Right lobe of liver (tissue), 6 donors: ENCODE measurements around the gene ERC1. TPM values are rescaled to one million over a fixed set of nuclear protein-coding genes. Genes with fewer than 3 reads are reported as not detected.
"Not testable (repeated sequence)": the region's sequence is repeated elsewhere in the genome, so short reads cannot be mapped to it uniquely, and the experiment has no call there.

Source experiments
- ATAC-seq, 4 donors: fragments of 200-7000 bp; cut with Tn5 transposase; one replicate each; pipeline ENCODE4 v1.9.1; 2020; ENCODE audit warnings: mild to moderate bottlenecking in 4 of 4, moderate library complexity in 4 of 4
- DNase-seq, 3 donors: peaks; one replicate each; pipeline ENCODE4 v3.0.0-alpha.2; 2020
- H3K27ac ChIP-seq, 3 donors: fragments of 200-600 bp; one replicate each; pipeline ENCODE4 v1.8.0; 2022
- H3K27me3 ChIP-seq, 2 donors: fragments of 200-600 bp; one replicate each; pipeline ENCODE4 v1.8.0; 2022
- H3K36me3 ChIP-seq, 4 donors: fragments of 200-600 bp; sonication (generic) in 1 of 4; one replicate each; pipeline versions ENCODE4 v1.5.1 to v1.8.0; 2017 to 2022; ENCODE audit warnings: control low read depth in 1 of 4
- H3K4me1 ChIP-seq, 4 donors: fragments of 200-600 bp; sonication (generic) in 1 of 4; one replicate each; pipeline versions ENCODE4 v1.5.1 to v1.8.0; 2017 to 2022; ENCODE audit warnings: control low read depth in 1 of 4
- H3K4me3 ChIP-seq, 3 donors: fragments of 200-600 bp; one replicate each; pipeline ENCODE4 v1.8.0; 2022
- H3K9me3 ChIP-seq, 4 donors: fragments of 200-600 bp; sonication (generic) in 1 of 4; one replicate each; pipeline versions ENCODE4 v1.5.1 to v1.8.0; 2017 to 2022; ENCODE audit warnings: control low read depth in 1 of 4
- CTCF ChIP-seq, 4 donors: fragments of 200-600 bp in 3 of 4; fragments of 450-650 bp in 1 of 4; IDR thresholded peaks; one replicate each; pipeline versions ENCODE4 v1.5.1 to v1.8.0; 2016 to 2022; ENCODE audit warnings: antibody characterized with exemption in 4 of 4, mild to moderate bottlenecking in 2 of 4
- POLR2A ChIP-seq: fragments of 450-650 bp; IDR thresholded peaks from one replicate; pipeline ENCODE4 v1.6.1; 2017; ENCODE audit warnings: antibody characterized with exemption, mild to moderate bottlenecking
- WGBS: methylation state at CpG from one replicate; pipeline ENCODE4 v1.1.6; 2018; ENCODE audit warnings: low coverage, low lambda C conversion rate; ENCODE audit not compliant: insufficient coverage; ENCODE audit errors: missing lambda C conversion rate; 5-methylcytosine and 5-hydroxymethylcytosine counted together
- intact Hi-C, 2 donors: fragments of 100-400 bp; cut with DNase I; formaldehyde crosslinking; loops; one replicate each; pipeline versions ENCODE4 v1.11.2 to v1.14.1; 2022
- total RNA-seq, 6 experiments: library from RNA; depleted of rRNA in 2 of 6; stranded (reverse); fragments of >200 nt in 2 of 6; fragmentation: NEBNext Ultra II Directional in 3 of 6; extraction: Animal tissue kit (Norgen Biotek cat#: 25700) in 3 of 6; gene quantifications; one replicate each; pipeline versions ENCODE4 v1.1.0 to v1.2.4, GENCODE V29; 2016 to 2023
- donor health status: DM: no; HTN: yes; CAD: no.
- donor health status: DM: no; HTN: no; CAD: no.
- donor health status: DM: no; HTN: no; CAD: no.
- donor health status: DM: no; HTN: yes; CAD: no.
- donor health status: DM: no; HTN: yes; CAD: no.

The ERC1 gene
- total RNA-seq, 6 experiments from 2014 or later: 24.8 to 30.8 (median 28.6) TPM

DNA sequence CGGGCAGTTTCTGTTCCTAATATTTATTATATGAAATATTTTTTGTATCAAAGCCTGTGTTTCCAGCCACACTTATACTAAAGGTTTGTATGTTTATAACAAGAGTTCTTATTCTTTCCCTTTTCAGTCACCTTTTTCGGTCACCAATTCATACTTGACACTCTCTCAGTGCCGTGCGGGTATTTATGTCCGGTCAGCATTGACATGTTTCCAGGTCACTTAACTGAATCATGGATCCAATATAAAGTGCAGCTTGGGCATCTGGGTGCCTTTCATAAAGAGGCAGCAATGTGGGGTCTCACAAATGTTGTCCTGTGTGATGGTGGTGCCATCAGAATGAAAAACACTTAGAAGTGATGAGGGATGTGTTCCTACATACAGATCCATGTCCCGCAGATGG lies 141.3 kb downstream of the ERC1 start:
- Histone ChIP-seq H3K9me3 (no peaks in the 10 kb centered on the region), H3K4me1 (peaks cover 0 to 37% (median 11%) of the 10 kb centered on the region in 4 donors), H3K4me3 (no peak overlapping the region), H3K36me3 (no peaks in the 10 kb centered on the region), H3K27ac (peak overlapping the region in 2 of 3 donors; percentile 59 to 60), H3K27me3 (no peaks in the 10 kb centered on the region)
- WGBS: 22% methylated on average over 6 of the region's 6 CpGs
- no peak for TF ChIP-seq CTCF (IDR thresholded peaks at IDR 0.05)
- no peak for TF ChIP-seq POLR2A
- DNase-seq: no peak
- ATAC-seq: peak in 1 of 4 donors; percentile 6
- intact Hi-C loops: no loop called here

DNA sequence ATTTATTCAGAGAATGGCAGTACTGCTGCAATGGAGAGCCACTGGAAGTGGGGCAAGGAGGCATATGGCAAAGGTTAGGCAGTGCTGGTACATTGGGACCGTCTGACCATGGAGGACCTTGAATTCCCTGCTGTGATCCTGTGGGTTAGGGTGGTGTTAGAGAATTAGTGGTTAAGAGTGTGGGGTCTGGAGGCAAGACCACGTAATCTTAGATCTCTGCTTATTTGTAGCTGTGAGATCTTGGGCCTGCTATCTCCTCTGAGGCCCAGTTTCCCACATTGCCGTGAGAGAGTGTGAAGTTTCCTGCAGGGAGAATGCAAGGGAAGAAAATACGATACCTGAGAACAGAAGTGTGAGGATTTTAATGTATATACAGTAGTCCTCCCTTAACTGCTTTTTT lies 147.7 kb downstream of the ERC1 start:
- WGBS: 93% methylated on average over 4 of the region's 4 CpGs
- DNase-seq (no peak), ATAC-seq (no peak)
- no peaks in the 10 kb centered on the region for H3K9me3 ChIP-seq
- intact Hi-C loops: no loop called here
- H3K27ac ChIP-seq: no peak overlapping the region
- no peaks in the 10 kb centered on the region for H3K27me3 ChIP-seq
- TF ChIP-seq POLR2A (no peak), CTCF (IDR thresholded peaks at IDR 0.05) (no peak)
- no peak overlapping the region for H3K4me3 ChIP-seq
- no peaks in the 10 kb centered on the region for H3K36me3 ChIP-seq
- peaks cover 0 to 2% (median 0%) of the 10 kb centered on the region in 4 donors for H3K4me1 ChIP-seq

DNA sequence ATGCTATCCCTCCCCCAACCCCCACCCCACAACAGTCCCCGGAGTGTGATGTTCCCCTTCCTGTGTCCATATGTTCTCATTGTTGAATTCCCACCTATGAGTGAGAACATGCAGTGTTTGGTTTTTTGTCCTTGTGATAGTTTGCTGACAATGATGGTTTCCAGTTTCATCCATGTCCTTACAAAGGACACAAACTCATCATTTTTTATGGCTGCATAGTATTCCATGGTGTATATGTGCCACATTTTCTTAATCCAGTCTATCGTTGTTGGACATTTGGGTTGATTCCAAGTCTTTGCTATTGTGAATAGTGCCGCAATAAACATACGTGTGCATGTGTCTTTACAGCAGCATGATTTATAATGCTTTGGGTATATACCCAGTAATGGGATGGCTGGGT lies 155.7 kb downstream of the ERC1 start:
- intact Hi-C loops, H3K27me3 ChIP-seq, H3K36me3 ChIP-seq, H3K27ac ChIP-seq, ATAC-seq, DNase-seq, H3K4me3 ChIP-seq, H3K4me1 ChIP-seq, H3K9me3 ChIP-seq: not testable (repeated sequence)
- WGBS: 92% methylated on average over 2 of the region's 4 CpGs

DNA sequence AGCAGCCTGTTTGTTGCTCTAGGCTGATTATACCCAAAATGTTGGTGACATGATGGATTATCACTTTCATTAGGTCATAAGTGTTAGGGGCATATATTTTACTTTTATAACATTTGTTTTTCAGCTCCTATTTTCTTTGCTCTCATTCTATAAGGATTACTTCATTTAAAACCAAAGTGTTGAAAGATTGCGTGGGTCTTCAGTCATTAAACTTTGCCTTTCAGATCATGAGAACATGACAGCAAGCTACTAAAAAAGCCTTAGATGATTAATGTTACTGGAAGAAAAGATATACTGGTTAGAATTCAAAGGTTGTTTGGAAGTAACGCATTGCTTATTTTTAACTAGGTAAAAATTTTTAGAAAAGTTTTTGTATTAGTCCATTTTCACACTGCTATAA lies 156.8 kb downstream of the ERC1 start:
- intact Hi-C loops: no loop called here
- no peak for ATAC-seq
- WGBS: 87% methylated on average over 2 of the region's 2 CpGs
- no peaks in the 10 kb centered on the region for H3K4me1 ChIP-seq
- no peaks in the 10 kb centered on the region for H3K27me3 ChIP-seq
- H3K36me3 ChIP-seq: no peaks in the 10 kb centered on the region
- no peaks in the 10 kb centered on the region for H3K9me3 ChIP-seq
- DNase-seq: no peak
- H3K27ac ChIP-seq: no peak overlapping the region
- no peak overlapping the region for H3K4me3 ChIP-seq
- TF ChIP-seq POLR2A: no peak
- TF ChIP-seq CTCF (IDR thresholded peaks at IDR 0.05): no peak

DNA sequence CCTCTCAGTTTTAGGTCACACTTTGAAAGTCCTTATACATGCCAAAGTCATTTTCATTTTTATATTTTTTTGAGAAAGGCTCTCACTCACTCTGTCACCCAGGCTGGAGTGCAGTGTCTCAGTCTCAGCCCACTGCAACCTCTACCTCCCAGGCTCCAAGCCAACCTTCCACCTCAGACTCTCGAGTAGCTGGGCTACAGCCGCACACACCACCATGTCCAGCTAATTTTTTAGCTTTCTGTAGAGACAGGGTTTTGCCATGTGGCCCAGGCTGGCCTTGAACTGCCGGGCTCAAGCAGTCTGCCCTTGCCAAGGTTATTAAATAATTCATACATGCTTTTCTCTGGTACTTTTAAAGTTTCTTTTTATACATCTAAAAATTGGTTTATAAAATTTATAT lies 166.0 kb downstream of the ERC1 start:
- Histone ChIP-seq H3K4me3 (no peak overlapping the region), H3K27me3 (no peaks in the 10 kb centered on the region), H3K36me3 (no peaks in the 10 kb centered on the region), H3K27ac (no peak overlapping the region), H3K4me1 (no peaks in the 10 kb centered on the region), H3K9me3 (no peaks in the 10 kb centered on the region)
- WGBS: 92% methylated on average over 3 of the region's 3 CpGs
- intact Hi-C loops: no loop called here
- no peak for DNase-seq
- TF ChIP-seq CTCF (IDR thresholded peaks at IDR 0.05) (no peak), POLR2A (no peak)
- ATAC-seq: no peak
